Endodermal cell (in vitro differentiated cells): ENCODE data around the gene REX1BD. TPM values are rescaled to one million over a fixed set of nuclear protein-coding genes. Genes with fewer than 3 reads are reported as not detected.

Experiments used
- DNase-seq: peaks from one replicate; pipeline ENCODE4 v3.0.0-alpha.2; 2017
- H3K27ac ChIP-seq: 2 replicates; pipeline ENCODE4 v1.5.1; 2013; ENCODE audit warnings: mild to moderate bottlenecking, low read depth, low read length, moderate library complexity
- H3K27me3 ChIP-seq: 2 replicates; pipeline ENCODE4 v1.6.1; 2013; ENCODE audit warnings: mild to moderate bottlenecking, low read length, moderate library complexity; ENCODE audit not compliant: insufficient read depth, control insufficient read depth, poor library complexity, severe bottlenecking
- H3K36me3 ChIP-seq: 2 replicates; pipeline ENCODE4 v1.7.0; 2013; ENCODE audit warnings: mild to moderate bottlenecking, low read length, moderate library complexity; ENCODE audit not compliant: control insufficient read depth, insufficient read depth
- H3K4me1 ChIP-seq: one replicate; pipeline ENCODE4 v1.7.0; 2013; ENCODE audit warnings: low read length; ENCODE audit not compliant: control insufficient read depth, insufficient read depth
- H3K4me3 ChIP-seq: 2 replicates; pipeline ENCODE4 v1.5.1; 2013; ENCODE audit warnings: mild to moderate bottlenecking, low read length, moderate library complexity
- H3K9ac ChIP-seq: 2 replicates; pipeline ENCODE4 v1.6.1; 2013; ENCODE audit warnings: mild to moderate bottlenecking, low read length, moderate library complexity; ENCODE audit not compliant: poor library complexity, severe bottlenecking; ENCODE audit errors: extremely low read depth
- H3K9me3 ChIP-seq: 2 replicates; pipeline ENCODE4 v1.6.1; 2013; ENCODE audit warnings: mild to moderate bottlenecking, low read length, moderate library complexity; ENCODE audit not compliant: control insufficient read depth
- H3K27ac Mint-ChIP-seq: 2 replicates; pipeline ENCODE4 v1.8.0; 2020; ENCODE audit warnings: mixed read lengths
- H3K27me3 Mint-ChIP-seq: 2 replicates; pipeline ENCODE4 v1.8.0; 2021; ENCODE audit warnings: mild to moderate bottlenecking, mixed read lengths; ENCODE audit not compliant: insufficient read depth
- H3K36me3 Mint-ChIP-seq: 2 replicates; pipeline ENCODE4 v1.8.0; 2020; ENCODE audit warnings: low read depth, mixed read lengths
- H3K4me1 Mint-ChIP-seq: 2 replicates; pipeline ENCODE4 v1.8.0; 2020; ENCODE audit warnings: mixed read lengths
- H3K4me3 Mint-ChIP-seq: 2 replicates; pipeline ENCODE4 v1.8.0; 2020; ENCODE audit warnings: mild to moderate bottlenecking, moderate library complexity, mixed read lengths
- H3K9me3 Mint-ChIP-seq: 2 replicates; pipeline ENCODE4 v1.8.0; 2020; ENCODE audit warnings: mild to moderate bottlenecking, mixed read lengths
- CTCF ChIP-seq: fragments of 200-600 bp; sonication (generic); conservative IDR thresholded peaks from 2 replicates; pipeline ENCODE4 v1.5.0; 2021; ENCODE audit warnings: antibody characterized with exemption, mild to moderate bottlenecking
- WGBS, 2 experiments: methylation state at CpG; one replicate each; pipeline versions ENCODE4 v1.1.5 to v1.1.7; 2013; ENCODE audit warnings: missing lambda C conversion rate in 2 of 2, mixed read lengths in 1 of 2; ENCODE audit not compliant: insufficient coverage in 1 of 2, insufficient read length in 1 of 2; 5-methylcytosine and 5-hydroxymethylcytosine counted together
- total RNA-seq, 2 donors: library from RNA; stranded (reverse); fragmentation: NEBNext Ultra II Directional in 1 of 2; extraction: Animal tissue kit (Norgen Biotek cat#: 25700) in 1 of 2; gene quantifications; 2 replicates in 1 of 2; 3 replicates in 1 of 2; pipeline ENCODE4 v1.2.1, GENCODE V29; 2021

Gene REX1BD
- total RNA-seq, 2 donors from 2014 or later: 76.9 to 83.9 TPM

GRCh38 chr19:18562086-18562485 is 26.5 kb upstream of the REX1BD start:
- H3K36me3 Mint-ChIP-seq: peaks cover 28% of the 10 kb centered on the region
- no peak overlapping the region for H3K4me3 Mint-ChIP-seq
- H3K4me1 ChIP-seq: no peaks in the 10 kb centered on the region
- H3K4me1 Mint-ChIP-seq: peaks cover 6% of the 10 kb centered on the region
- no peak for DNase-seq
- peaks cover 37% of the 10 kb centered on the region for H3K36me3 ChIP-seq
- no peaks in the 10 kb centered on the region for H3K9me3 Mint-ChIP-seq
- WGBS, 2 experiments: 95 to 96% methylated on average over 12 to 14 of the region's 14 CpGs
- H3K27ac Mint-ChIP-seq: no peak overlapping the region
- no peak overlapping the region for H3K9ac ChIP-seq
- no peak overlapping the region for H3K4me3 ChIP-seq
- no peak overlapping the region for H3K27ac ChIP-seq
- no peak for TF ChIP-seq CTCF
- no peaks in the 10 kb centered on the region for H3K27me3 Mint-ChIP-seq
- no peaks in the 10 kb centered on the region for H3K27me3 ChIP-seq
- H3K9me3 ChIP-seq: no peaks in the 10 kb centered on the region

DNA sequence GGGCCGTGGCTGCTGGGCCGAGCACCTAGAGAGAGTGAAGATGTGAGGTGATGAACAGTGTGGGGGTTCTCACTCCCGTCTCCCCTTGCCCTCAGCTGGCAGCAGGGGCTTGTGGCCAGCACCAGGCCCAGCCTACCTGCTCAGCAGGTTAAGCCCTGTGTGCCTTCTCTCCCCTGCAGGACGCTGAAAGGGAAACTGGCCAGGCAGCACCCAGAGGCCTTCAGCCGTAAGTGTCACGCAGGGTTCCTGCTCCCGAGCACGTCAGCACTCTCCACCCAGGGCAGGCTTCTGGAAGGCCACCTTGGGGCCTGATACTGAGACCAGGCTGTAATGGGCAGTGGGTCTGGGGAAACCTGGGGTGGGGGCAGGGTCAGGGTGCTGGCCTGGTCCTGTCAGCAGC is 21.6 kb upstream of the REX1BD start:
- no peak overlapping the region for H3K4me3 Mint-ChIP-seq
- no peak overlapping the region for H3K4me3 ChIP-seq
- 83 to 96% methylated on average over 1 to 8 of the region's 8 CpGs for whole genome bisulfite sequencing, 2 experiments
- no peaks in the 10 kb centered on the region for H3K4me1 ChIP-seq
- H3K27me3 ChIP-seq: no peaks in the 10 kb centered on the region
- H3K36me3 Mint-ChIP-seq: peaks cover 54% of the 10 kb centered on the region
- H3K4me1 Mint-ChIP-seq: no peaks in the 10 kb centered on the region
- no peak overlapping the region for H3K9ac ChIP-seq
- H3K9me3 ChIP-seq: no peaks in the 10 kb centered on the region
- H3K27ac Mint-ChIP-seq: no peak overlapping the region
- H3K36me3 ChIP-seq: peaks cover 62% of the 10 kb centered on the region
- peaks cover 2% of the 10 kb centered on the region for H3K9me3 Mint-ChIP-seq
- no peaks in the 10 kb centered on the region for H3K27me3 Mint-ChIP-seq
- no peak overlapping the region for H3K27ac ChIP-seq
- no peak for TF ChIP-seq CTCF
- DNase-seq: no peak

DNA sequence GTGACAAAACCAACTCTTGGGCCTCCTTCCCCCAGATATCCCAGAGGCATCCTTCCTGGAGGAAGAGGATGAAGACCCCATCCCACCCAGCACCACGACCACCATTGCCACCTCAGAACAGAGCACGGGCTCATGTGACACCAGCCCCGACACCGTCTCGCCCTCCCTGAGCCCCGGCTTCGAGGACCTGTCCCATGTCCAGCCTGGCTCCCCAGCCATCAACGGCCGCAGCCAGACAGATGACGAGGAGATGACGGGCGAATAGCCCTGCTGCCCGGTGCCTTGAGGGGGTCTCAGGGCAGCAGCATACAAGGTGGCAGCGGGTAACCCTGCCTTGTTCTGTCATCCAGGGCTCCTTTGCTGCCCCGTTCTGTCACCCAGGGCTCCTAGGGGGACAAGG is 20.2 kb upstream of the REX1BD start:
- H3K27ac Mint-ChIP-seq: no peak overlapping the region
- H3K9me3 ChIP-seq: no peaks in the 10 kb centered on the region
- H3K36me3 ChIP-seq: peaks cover 63% of the 10 kb centered on the region
- no peak overlapping the region for H3K9ac ChIP-seq
- DNase-seq: no peak
- peaks cover 2% of the 10 kb centered on the region for H3K9me3 Mint-ChIP-seq
- H3K4me3 Mint-ChIP-seq: no peak overlapping the region
- H3K4me1 ChIP-seq: peaks cover 6% of the 10 kb centered on the region
- no peak for TF ChIP-seq CTCF
- no peaks in the 10 kb centered on the region for H3K27me3 Mint-ChIP-seq
- peaks cover 10% of the 10 kb centered on the region for H3K4me1 Mint-ChIP-seq
- no peaks in the 10 kb centered on the region for H3K27me3 ChIP-seq
- H3K27ac ChIP-seq: no peak overlapping the region
- H3K4me3 ChIP-seq: no peak overlapping the region
- WGBS, 2 experiments: 92 to 97% methylated on average over 13 to 15 of the region's 15 CpGs
- H3K36me3 Mint-ChIP-seq: peaks cover 59% of the 10 kb centered on the region
